CD4-positive, alpha-beta T cell treated with Interleukin-15 for 4 hours (primary cell): ENCODE measurements around the gene CSNK2A3.
"Not testable (repeated sequence)": the region's sequence is repeated elsewhere in the genome, so short reads cannot be mapped to it uniquely, and the experiment has no call there.

Source experiments
- DNase-seq: peaks from one replicate; pipeline ENCODE4 v3.0.0-alpha.2; 2020; ENCODE audit warnings: low spot score

The CSNK2A3 gene

GRCh38 chr11:11352878-11353277 is at the start of gene CSNK2A3:
Gene CSNK2A3, minus strand, starts transcription at chr11:11353250. Its CDS starts 131 bp downstream, at chr11:11353119.
- DNase-seq, result not testable (repeated sequence)

- no peak for DNase-seq
Observed at GRCh38 chr11:11401960-11402535, 49.0 kb upstream of the CSNK2A3 start.

GRCh38 chr11:11400635-11401232 is 47.7 kb upstream of the CSNK2A3 start:
- no peak for DNase-seq

- DNase-seq, result no peak
Observed at GRCh38 chr11:11400121-11400520, 47.1 kb upstream of the CSNK2A3 start.

- no peak for DNase-seq
Observed at GRCh38 chr11:11397781-11398180, 44.7 kb upstream of the CSNK2A3 start.

- no peak for DNase-seq
Observed at GRCh38 chr11:11397036-11397415, 44.0 kb upstream of the CSNK2A3 start.

GRCh38 chr11:11396301-11397035 is 43.4 kb upstream of the CSNK2A3 start:
- DNase-seq, result no peak

GRCh38 chr11:11395126-11395525 is 42.1 kb upstream of the CSNK2A3 start:
- no peak for DNase-seq

GRCh38 chr11:11394241-11394640 is 41.2 kb upstream of the CSNK2A3 start:
- DNase-seq, result no peak

- no peak for DNase-seq
Observed at GRCh38 chr11:11391796-11392463, 38.9 kb upstream of the CSNK2A3 start.

- no peak for DNase-seq
Observed at GRCh38 chr11:11391169-11391568, 38.1 kb upstream of the CSNK2A3 start.

- DNase-seq, result no peak
Observed at GRCh38 chr11:11390068-11390771, 37.2 kb upstream of the CSNK2A3 start.

GRCh38 chr11:11389238-11389637 is 36.2 kb upstream of the CSNK2A3 start:
- DNase-seq, result no peak

- DNase-seq, result no peak
Observed at GRCh38 chr11:11387622-11388305, 34.7 kb upstream of the CSNK2A3 start.

- DNase-seq, result no peak
Observed at GRCh38 chr11:11387207-11387606, 34.2 kb upstream of the CSNK2A3 start.

GRCh38 chr11:11384829-11385228 is 31.8 kb upstream of the CSNK2A3 start:
- DNase-seq, result no peak

GRCh38 chr11:11383995-11384394 is 30.9 kb upstream of the CSNK2A3 start:
- no peak for DNase-seq

GRCh38 chr11:11382858-11383532 is 29.9 kb upstream of the CSNK2A3 start:
- DNase-seq, result no peak

GRCh38 chr11:11381471-11382105 is 28.5 kb upstream of the CSNK2A3 start:
- no peak for DNase-seq

- no peak for DNase-seq
Observed at GRCh38 chr11:11380883-11381282, 27.8 kb upstream of the CSNK2A3 start.

- DNase-seq, result no peak
Observed at GRCh38 chr11:11380340-11380739, 27.3 kb upstream of the CSNK2A3 start.
